GM19455 (cell line): ENCODE data around the gene TSPOAP1.

Source experiments
- ATAC-seq: cut with Tn5 transposase; IDR thresholded peaks from one replicate; pipeline ENCODE4 v1.9.1; 2021; ENCODE audit not compliant: unreplicated experiment

TSPOAP1 gene

DNA sequence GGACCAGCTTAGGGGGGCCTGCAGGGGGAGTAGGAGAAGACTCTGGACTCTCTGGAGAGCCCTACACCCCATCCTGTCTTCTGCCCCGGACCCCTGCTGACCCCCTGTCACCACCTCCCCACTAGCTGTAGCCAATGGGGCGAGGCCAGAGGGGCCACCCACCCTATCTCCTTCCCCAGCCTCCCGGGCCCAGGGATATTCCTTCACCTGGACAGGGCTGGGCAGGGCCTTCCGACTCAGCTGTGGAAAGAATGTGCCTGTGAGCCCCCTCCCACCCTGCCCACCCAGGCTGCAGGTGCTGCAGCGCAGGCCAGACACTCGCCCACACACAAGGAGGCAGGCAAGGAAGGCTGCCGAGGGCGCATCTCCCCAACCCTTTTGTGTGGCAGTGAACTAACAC, 23.0 kb downstream of the TSPOAP1 start:
- no peak for ATAC-seq

DNA sequence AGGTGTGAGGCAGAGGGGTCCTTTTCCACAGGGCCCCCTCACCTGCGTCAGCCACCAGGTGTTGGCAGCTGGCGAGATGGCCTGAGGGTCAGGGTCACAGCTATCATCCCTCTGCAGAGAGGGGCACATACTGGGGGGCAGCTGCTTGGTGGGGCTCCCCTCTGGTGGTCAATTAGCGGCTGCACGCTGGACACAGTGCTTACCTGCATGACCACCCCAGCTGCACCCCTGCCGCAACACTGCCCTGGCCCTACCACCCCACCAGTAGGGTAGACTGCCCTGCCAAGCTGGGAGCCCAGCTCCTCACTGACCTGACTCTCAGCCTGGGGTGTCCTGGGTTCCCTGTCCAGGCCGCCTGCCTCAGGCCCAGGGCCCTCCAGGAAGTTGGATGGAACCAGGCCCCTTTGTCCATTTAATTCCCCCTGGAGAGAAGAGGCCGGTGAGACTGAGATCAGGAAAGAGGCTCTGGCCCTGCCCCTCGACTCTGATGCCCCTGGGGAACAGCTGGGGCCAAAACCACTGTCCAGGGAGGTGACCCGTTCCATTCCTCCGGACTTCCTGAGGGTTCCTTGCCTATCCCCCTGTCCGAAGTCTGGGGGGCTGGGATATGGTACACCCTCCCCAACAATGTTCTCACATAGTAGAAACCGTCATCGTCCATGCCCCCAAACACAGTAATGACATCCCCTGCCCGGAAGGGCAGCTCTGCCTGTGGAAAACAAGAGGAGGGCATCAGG, 23.7 kb downstream of the TSPOAP1 start:
- no peak for ATAC-seq

DNA sequence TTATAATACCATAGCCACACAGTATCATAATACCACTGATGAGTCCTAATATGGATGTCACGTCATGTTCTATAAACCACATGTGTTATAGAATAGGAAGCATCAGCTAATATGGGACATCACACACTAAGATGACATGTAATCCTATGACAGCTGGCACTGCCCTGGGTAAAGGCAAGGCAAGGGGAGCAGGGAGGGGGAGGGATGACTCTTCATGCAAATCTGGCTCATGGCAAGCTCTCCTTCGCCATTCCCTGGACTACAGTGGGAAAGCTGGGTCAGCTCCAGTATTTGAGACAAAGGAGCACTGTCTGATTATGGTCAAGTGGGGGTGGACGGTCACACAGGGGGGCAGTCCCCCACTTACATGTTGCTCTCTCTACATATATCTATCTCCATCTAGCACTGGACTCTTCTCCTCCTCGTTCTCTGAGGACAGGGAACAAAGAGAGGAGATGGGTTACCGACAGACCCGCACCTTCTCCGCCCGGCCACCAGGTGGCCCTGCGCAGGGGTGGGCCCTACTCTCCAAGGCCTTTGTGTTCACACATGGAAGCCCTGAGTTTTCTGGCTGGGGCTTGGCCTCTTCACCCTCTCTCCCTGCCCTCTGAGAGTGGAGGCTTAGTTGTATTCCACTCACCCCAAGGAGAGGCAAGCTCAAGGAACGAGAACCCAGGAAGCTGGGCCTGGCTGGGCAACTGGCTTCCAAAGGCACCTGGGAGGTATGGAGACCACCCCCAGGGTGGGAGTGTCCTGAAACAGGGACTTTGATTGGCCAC, 24.4 kb downstream of the TSPOAP1 start:
- ATAC-seq, result no peak

DNA sequence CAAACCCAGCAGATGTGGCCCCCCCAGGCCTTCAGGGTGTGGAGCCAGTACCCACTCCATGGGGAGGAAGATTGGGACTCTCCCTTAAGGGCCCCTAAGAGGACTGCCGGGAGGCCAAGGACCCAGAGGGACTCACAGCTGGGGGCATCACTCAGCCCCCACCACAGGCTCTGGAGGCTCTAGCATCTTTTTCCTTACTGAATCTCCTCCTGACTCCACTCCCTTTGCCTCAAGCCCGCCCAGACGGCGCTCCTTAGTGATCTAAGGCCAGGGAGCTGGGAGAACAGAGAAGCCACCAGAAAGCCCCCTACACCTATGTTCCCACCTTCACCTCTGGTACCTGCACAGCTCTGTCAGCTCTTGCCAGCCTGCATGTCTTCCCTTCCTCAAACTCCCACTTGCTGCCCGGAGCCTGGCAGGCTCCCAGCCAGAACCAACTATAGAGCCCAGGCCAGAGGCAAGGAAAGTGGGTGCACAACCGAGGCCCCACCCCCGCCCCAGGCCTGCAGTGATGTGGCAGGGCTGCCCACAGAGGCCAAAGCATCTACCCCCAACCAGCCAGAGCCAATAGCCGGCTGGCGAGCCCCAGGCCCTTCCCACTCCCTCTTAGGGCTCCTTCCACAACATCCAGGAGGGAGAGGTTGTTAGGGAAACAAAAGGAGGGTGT, 25.5 kb downstream of the TSPOAP1 start:
- no peak for ATAC-seq

DNA sequence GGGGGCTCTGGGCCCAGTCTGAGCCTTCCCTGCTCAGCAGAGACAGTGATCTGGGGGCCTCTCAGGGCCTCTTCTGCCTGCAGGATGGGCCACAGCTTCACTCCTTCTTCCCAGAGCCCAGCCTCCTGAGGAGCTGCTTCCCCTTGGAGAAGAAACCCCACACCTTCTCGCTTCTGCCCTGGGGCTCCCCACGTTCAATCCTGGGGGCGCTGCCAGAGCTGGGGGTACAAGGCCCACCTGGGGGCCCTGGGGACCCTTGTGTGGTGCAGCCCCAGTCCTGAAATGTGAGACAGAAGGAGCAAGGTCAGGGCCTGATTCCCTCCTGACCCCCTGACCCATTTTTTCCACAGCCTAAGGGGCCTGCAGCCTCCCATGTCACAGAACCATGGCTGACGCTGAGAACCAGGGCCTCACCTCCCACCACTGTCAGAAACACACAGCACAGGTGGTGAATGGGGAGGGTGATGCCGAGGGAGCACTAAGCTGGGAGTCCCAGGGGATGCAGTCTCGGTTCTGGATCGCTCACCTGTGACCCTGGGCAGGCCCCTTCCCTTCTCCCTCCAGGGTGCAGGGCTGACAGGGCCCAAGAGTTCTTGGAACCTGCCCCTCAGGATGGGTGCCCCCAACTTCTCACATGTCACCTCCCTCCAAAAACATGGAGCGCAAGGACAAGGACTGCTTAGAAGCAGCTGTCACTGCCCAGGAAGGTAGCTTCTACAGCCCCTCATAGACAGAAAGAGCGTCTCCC, 26.2 kb downstream of the TSPOAP1 start:
- no peak for ATAC-seq

DNA sequence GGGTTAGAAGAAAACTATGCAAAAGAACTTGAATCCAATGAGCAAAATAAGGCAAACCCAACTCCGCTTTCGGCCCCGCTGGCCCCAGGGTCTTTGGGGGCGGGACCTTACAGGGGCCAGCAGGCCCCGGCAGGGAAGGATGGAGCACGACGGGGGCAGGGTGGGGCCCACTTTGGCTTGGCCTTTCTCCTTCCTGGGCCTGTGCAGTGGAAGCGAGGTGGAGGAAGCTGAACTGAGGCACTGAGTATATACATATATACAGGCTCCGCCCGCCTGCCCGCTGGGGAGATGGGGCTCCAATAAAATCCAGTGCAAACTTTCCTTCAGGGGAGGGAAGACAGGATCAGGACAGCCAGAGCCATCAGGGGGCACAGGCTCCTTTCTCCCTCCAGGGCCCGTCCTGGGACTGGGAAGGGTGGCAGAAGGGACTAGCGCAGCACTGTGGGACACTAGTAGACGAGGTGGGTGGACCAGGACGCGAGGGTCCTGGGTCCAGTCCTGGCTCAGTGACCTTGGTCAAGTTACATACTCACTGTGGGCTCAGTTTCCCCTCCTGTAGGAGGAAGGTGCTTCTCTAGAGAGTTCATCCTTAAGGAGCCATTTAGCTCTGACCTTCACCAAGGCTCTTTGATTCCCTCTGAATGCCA, 27.0 kb downstream of the TSPOAP1 start:
- ATAC-seq, result no peak

DNA sequence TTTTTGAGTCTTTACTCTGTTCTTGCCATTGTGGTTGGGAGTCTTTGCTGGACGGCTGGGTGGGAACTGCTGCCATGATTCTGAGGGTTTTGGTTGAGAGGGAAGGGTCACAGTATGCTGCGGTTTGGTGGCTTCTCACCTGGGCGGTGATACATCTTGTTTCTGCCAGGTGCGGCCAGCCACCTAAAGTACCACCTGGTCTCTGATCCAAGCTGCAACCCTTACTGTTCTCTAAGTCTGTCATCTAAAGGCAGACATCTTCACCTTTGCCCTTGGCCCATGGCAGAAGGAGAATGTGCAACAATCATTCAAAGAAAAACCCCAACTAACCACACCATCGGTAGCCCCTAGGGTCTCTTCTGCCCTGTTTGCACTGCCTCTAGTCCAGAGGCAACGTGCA, 28.3 kb downstream of the TSPOAP1 start:
- ATAC-seq, result no peak

DNA sequence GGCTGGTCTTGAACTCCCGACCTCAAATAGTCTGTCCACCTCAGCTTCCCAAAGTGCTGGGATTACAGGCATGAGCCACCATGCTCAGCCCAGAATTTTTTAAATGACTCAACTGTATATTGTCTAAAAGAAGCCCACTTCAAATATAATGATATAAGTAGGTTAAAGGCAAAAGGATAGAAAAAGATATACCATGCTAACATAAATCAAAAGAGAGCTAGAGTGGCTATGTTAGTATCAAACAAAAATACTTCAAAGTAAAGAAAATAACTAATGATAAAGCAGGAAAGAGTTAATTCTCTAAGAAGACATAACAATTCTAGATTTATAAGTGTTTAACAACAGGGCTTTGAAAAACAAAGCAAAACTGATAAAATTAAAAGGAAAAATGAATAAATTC, 34.6 kb downstream of the TSPOAP1 start:
- no peak for ATAC-seq

DNA sequence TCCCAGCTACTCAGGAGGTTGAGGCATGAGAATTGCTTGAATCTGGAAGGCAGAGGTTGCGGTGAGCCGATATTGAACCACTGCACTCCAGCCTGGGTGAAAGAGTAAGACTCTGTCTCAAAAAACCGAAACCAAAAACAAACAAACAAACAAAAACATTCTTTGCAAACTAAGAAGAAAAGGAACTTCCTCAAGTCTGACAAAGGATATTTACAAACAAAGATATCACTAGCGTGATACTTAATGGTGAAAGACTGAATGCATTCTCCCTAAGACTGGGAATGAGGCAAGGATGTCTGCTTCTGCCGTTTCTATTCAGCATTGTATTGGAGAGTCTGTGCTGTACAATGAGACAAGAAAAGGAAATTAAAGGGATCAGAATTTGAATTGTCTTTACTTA, 37.3 kb downstream of the TSPOAP1 start:
- ATAC-seq, result no peak

DNA sequence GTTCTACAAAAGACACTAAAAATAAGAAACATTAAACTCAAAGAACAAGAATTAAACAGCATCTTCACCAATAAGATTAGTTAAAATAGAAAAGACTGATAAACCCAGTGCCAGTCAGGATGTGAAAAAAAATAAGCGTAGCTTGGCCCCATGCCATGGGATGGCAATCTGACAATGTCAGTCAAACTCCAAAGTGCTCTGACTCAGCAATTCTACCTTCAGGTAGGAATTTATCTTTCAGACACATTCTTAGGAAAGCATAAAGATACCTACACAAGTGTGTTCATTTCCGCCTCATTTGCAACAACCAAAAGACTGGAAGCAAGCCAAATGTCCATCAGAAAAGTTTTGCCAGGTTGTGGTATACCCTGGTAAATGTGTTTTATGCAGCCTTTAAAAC, 38.7 kb downstream of the TSPOAP1 start:
- no peak for ATAC-seq

DNA sequence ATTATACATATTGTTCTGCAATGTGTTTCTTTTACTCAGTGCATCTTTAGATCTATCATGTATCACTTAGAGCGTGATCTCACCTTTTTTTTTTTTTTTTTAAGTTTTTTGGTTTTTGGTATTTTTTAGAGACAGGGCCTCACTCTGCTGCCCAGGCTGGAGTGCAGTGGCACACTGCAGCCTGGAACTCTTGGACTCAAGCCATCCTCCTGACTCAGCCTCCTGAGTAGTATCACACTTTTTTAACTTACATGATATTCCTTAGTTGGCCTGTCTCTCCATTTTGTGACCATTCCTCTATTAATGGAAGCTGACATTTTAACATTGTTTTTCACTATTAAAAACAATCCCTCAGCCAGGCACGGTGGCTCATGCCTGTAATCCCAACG, 43.2 kb downstream of the TSPOAP1 start:
- no peak for ATAC-seq

DNA sequence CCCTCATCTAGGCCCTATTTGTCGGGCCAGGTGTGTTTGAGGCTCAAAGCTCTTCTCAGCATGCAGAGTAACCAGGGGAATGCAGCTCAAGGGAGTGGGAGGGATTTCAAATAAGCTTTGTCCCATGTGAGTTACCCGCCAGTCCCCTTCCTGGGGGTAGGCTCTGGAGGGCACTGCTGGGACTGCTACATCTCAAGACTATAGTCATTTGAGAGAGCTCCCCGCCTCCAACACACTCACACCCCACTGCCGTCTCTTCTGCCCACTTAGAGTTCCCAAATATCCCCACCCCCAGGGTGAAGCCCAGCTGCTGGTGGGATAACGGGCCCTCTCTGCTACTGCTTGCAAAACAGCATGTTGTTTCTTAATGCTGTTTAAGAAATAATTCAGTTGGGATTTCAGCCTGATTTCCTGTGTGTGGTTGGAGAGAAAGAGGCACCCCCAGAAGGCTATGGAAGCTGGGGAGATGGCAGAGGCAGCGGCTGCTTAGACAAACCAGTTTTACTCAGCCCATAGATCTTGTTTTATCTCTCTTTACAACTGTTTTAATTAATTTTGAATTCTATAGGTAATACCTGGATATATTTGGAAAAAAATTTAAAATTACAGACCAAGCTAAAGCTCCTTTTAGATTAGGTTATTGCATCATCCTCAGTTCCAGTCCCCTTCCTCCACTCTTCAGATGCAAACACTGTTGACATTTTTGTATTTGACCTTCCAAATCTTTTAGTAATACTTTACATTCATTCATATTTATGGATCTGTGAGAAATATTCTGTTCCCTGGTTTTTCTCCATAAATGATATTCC, 43.8 kb downstream of the TSPOAP1 start:
- ATAC-seq, result no peak

DNA sequence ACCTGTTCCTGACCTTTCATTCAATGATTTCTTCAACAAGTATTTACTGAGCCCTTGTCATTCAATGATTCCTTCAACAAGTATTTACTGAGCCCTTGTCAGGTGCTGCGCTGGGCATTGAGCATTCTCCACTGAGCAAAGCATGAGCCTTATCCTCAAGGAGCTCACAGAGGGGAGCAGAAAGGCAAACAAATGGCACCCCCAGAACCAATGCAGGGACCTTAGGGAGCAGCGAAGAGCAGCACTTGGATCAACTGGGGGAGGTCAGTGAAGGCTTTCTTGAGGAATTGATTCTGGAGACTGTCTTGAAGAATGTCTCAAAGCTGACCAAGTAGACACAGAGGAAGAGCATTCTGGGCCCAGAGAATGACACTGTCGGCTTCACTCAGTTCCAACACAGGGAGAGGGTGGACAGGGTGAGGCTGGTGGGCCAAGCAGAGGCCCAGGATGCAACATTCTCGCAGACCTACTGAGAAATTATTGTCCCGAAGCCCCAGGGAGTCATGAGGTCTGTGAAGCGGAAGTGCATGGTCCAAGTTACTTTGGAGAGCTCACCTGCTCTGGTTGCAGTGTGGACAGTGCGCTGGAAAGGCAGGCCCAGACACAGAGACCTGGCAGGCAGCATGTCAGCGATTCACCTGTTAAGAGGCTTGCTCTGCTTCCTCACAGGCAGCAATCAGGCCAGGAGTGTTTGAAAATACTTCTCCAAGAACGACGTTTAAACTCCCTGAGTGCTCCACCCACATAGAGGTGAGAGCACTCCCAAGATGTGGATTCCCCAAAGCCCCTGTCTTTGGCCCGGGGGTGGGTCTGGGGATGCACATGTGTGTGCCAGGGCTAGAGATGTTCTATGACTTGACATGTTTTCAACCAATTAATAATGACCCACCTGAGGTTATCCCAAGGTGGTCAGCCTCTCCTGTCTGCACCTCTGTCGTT, 44.7 kb downstream of the TSPOAP1 start:
- ATAC-seq, result no peak

DNA sequence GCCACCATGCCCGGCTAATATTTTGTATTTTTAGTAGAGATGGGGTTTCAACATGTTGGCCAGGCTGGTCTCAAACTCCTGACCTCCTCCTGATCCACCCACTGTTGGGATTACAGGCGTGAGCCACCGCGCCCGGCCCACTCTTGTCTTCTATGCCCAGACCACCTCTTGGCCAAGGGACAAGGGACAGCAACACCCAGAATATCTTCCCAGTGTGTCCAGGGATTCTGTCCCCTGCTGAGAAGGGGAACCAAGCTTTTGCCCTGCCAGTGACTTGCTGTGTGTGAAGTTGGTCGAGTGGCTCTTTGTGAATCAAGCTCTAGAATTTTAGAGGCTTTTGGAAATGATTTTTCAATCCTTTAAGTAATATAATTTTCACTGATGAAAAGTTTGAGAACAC, 46.2 kb downstream of the TSPOAP1 start:
- no peak for ATAC-seq

DNA sequence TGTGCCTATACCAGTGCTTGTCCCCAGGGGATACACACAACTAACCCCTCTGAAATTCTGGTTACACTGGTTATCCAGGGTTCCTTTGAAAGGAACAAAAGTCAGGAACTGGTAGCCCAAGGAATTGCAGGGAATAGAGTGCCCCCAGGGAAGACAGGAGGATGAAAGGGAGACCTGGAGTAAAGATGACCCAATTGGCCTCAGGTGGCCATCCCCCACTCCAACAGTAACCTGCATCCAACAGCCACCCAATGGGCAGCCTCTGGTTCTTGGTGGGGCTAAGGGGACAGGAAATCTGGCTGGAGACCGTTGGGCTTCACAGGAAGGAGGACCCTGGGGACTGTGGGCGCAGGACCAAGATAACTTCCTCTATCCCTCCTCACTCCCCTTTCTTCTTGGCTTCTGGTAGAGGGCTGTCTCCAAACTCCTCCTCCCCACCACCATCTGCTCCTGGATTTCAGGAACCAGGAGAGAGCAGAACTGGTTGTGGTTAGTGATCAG, 47.0 kb downstream of the TSPOAP1 start:
- ATAC-seq, result no peak

DNA sequence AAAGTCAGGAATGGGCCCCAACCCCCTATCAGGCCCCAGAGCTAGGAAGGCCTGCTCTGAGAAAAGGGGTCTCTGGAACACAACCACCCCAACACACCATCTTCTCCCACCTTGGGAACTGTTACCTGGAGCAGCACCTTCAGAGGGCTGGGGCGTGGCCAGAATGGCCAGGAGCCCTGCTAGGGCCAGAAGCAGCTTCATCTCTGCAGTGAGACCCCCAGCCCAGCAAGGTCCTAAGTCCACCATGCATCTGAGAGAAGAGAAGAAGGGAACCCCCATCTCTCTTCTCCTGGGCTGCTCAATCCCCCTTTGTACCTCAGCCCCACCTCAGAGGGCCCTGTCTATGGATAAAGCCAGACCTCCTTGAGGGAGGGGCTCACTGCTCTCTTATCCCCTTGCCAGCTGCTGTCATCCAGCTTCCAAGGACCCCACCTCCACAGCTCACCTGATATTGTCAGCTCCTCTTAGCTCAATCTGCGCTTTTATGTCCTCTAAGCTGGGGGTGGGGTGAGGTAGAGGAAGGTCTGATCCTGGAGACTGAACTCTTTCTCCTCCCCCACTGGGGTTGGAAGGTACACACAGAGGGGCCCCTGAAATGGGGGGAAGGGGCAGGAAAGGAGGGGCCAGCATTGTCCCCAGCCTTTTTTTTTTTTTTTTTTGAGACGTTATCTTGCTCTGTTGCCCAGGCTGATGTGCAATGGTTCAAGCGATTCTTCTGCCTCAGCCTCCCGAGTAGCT, 47.9 kb downstream of the TSPOAP1 start, which contains the start of gene MPO:
MPO (minus strand) TSS at position 456 of the 738 bp plus-strand sequence; CDS start at position 279, 177 bp downstream.
- ATAC-seq, result no peak

DNA sequence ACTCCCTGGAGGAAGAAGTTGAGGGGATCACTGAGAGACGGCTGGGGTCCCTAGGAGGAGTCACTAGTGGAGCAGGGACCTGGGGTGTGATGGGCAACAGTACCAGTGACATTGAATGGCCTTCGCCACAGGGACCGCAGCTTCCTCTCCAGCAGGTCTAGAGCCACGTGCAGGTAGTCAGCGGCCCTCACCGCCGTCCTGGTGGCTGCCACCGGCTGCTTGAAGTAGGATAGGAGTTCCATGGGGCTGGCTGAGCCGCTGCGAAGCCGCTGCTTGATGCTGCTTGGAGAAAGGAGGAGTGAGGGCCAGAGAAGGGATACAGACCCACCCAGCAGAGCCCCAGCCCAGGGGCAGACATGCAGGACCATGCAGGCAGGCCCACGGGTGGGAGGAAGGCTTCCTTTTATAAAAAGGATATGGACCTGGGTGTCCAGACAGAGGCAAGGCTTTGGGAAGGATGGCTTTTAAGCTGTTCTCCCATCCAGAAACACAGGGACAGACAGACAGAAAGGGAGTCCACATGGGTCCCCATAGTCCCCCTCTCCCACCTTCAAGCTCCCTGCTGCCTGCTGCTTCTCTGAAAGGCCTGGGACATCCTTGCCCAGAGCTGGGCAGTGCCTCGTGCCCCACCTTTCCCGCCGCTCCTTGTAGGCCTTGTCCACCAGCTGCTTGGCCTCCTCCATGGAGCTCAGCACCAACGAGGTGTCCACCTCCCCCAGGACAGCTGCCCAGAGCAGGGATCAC, 48.7 kb downstream of the TSPOAP1 start:
- no peak for ATAC-seq
